Stimulated activated CD4-positive, alpha-beta T cell treated with anti-CD3 and anti-CD28 coated beads, TNF-alpha, amount 100 ng/mL, for 24 hours (primary cell): ENCODE measurements around the gene DAZAP1.

Source experiments
- DNase-seq, 3 experiments: peaks; one replicate each; pipeline ENCODE4 v3.0.0-alpha.2; 2020; ENCODE audit warnings: low read depth in 3 of 3

Gene DAZAP1

DNA sequence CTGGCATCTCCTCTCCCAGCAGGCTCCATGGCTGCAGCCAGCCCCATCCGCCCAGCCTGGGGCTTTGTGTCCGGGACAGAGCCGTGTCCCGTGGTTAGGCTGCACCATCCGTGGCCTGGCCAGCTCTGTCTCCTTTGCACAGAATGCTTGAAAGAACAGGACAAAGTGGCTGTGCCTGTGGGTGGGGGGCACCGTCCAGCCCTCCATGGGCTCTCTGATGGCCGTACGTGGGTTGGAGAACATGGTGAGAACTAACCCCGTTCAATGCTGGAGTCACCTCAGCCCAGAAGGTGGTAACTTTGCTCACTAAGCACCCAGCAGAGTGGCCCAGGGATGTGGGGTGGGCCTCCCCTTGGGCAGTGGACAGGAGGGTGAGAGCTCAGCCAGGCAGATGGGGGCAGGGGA, 33.6 kb downstream of the DAZAP1 start:
- no peak for DNase-seq

- no peak for DNase-seq
Measured at GRCh38 chr19:1441677-1442438, 34.5 kb downstream of the DAZAP1 start.

DNA sequence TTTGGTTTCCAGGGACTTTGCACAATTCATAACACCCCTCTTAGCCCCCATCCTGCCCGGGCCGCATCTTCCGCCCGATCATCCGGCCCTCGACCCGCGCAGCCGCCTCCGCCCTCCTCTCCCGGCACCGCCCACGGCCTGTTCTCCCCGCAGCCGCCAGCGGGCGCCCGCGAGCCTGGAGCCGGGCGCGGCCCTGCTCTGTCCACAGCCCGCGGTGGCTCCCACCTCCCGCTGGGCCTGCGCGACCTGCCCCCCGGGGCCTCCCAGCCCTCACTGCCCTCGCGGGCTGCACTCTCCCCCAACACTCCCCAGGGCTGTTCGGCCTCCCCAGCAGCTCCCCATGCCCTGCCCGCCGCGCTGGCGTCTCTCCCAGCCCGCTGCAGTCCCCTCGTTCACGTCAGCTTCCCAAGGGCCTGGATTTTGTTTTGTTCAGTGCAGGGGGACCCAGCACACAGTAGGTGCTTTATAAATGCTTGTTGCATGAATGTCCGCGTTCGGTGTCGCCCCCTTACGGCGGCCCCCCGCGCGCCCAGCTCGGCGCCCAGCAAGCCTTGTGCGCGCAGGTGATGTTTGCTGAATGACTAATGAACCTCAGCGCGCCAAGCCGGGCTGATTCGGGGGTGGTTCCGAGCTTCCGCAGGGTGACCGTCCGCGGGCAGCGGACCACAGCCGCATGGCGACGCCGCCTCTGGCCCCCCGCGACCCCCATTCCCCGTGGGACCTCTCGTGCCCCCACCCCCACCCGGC, 38.0 kb downstream of the DAZAP1 start:
- peak; percentile 56 to 78 (median 57) for DNase-seq

DNA sequence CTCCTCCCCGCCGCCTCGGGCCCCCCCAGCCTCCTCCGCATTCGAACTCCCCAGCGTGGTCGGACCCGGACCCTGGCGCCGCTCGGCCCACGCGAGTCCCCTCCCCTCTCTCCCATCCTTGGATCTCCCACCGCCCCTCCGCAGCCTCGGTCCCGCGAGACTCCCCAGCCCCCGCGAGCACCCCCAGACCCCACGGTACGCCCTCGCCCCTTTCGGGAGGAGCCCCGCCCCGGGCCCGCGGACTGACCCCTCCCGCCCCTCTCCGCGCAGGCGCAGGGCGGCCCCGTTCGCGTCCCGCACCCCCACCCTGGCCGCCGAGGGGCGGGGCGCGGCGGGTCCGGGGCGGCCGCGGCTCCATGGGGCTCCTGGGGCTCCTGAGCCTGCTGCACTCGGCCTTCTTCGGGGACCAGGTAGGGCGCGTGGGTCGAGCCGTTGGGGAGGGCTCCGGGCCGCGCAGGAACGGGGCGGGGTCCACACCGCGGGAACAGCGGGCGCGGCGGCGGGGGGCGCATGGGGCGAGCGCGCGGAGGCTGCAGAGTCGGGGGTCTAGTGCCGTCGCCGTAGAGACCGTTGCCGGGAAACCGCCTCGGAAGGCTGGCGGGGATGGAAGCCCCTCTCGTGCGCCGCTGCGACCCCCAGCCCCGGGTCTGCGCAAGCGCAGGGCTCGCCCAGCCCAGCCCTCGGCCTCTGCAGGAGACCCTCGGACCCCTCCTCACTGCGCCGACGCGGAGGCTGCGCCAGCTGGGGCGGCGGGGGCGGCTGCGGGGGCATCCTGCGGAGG, 38.7 kb downstream of the DAZAP1 start:
- DNase-seq: no peak

DNA sequence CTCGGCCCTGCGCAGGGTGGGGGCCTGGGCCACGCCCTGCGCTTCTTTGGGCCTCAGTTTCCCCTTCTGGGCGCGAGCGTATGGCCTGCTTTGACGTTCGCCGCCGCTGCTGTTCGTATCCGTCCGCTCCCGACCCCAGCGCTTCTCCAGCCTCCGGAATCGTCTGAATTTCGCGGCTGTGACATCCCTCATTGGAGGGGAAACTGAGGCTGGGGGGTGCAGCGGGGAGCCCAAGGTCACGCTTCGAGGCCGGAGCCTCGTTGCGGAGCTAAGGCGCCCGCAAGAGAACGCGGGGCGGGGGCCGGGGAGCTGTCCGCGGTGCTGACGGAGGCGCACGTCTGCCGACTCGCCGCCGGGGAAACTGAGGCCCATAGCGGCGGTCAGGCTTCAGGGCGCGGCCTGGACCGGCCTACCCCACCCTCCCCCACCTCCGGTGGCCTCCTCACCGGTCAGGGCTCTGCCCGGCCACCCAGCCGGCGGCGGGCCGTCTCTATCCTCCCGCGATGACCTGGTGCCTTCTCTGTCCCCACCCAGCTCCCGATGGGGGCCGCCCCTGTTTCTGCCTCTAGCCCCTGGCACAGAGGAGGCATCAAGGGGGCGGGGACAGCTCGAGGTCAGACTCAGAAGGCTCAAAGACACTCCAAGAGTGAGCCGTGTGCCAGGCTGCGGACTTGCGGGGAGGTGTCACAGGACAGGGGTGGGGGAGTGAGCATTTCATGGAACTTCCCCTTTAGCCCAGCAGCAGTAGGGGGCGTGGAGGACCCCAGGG, 39.5 kb downstream of the DAZAP1 start:
- no peak for DNase-seq

- DNase-seq: no peak
Measured at GRCh38 chr19:1447504-1447903, 40.1 kb downstream of the DAZAP1 start.

- DNase-seq: no peak
Measured at GRCh38 chr19:1447944-1448343, 40.6 kb downstream of the DAZAP1 start.

DNA sequence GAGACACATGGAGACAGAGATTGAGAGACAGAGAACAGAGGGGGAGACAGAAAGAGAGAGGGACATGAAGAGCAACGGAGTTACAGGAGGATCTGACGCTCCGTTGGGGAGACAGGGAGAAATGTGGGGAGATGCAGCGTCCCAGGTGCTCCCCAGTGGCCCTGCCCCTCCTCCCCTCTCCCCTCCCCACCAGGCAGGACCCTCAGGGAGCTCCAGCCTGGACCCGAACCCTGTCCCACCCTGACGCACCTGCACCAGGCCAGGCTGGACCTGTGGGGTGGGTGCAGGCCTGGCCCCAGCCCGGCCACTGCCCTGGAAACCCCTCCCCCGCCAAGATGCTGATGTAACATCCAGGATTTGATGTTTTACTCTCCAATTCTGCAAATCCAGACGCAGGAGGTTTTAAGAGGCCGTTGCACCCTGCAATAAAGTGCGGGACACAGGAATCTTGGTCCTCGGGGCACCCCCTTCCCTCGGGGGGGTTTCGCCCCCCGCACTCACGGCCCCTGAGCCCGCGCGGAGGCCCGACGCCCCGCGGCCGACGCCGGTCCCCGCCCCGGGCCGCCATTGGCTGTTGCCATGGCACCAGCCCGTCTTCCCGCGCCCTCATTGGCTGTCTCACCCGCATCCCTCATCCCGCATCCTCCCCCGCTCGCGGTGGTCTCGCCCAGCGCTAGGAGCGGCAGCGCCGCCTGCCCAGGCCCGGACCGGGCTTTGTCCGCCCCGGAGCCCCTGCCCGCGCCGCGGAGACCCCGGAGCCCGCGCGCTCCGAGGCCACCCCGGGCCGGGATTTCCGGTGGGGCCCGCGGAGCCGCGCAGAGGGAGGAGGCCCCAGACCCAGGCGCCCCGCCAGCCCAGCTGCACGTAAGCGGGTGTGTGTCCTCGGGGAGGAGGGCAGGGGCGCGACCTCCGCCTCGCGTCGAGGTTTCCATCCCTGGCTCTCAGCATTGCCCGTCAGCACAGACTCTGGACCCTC, 42.4 kb downstream of the DAZAP1 start, which contains the start of gene APC2:
APC2 (plus strand) TSS at position 655 of the 976 bp plus-strand sequence. CDS start 2,881 bp downstream, outside the sequence.
- DNase-seq: no peak

- no peak for DNase-seq
Measured at GRCh38 chr19:1450735-1451731, 43.6 kb downstream of the DAZAP1 start.

- DNase-seq: no peak
Measured at GRCh38 chr19:1451916-1452801, 44.8 kb downstream of the DAZAP1 start.

DNA sequence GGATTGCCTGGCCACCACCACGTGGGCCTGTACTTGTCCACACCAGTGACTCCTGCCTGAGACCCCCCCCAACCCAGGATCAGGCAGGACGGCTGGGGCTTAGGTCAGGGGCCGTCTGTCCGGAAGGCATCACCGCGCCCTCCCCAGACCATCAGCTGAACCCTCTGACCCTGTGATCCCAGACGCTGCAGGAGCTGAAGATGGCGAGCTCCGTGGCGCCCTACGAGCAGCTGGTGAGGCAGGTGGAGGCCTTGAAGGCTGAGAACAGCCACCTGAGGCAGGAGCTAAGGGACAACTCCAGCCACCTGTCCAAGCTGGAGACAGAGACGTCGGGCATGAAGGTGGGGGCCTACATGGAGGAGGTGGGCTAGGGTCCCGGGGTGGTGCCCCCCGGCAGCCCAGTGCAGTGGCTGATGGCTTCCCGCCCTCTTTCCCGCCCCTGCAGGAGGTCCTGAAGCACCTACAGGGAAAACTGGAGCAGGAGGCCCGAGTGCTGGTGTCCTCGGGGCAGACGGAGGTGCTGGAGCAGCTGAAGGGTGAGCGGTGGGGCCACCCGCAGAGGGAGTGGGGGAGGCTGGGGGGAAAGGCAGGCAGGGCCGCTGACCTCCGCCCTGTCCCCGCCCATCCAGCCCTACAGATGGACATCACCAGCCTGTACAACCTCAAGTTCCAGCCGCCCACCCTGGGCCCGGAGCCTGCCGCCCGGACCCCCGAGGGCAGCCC, 45.6 kb downstream of the DAZAP1 start:
- DNase-seq: no peak

- no peak for DNase-seq
Measured at GRCh38 chr19:1453525-1454364, 46.4 kb downstream of the DAZAP1 start.

DNA sequence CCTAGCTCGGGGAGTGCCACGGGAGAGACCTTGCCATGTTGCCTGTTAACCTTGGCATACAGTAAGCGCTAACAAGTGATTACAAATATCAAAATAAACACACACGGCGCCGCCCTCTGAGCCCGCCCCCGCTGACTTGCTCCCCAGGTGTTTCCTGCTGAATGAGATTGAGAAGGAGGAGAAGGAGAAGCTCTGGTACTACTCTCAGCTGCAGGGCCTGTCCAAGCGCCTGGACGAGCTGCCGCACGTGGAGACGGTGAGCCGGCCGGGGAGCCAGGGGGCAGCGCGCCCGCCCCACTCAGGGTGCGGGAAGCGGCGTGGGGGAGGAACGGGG, 47.6 kb downstream of the DAZAP1 start:
- DNase-seq: no peak

DNA sequence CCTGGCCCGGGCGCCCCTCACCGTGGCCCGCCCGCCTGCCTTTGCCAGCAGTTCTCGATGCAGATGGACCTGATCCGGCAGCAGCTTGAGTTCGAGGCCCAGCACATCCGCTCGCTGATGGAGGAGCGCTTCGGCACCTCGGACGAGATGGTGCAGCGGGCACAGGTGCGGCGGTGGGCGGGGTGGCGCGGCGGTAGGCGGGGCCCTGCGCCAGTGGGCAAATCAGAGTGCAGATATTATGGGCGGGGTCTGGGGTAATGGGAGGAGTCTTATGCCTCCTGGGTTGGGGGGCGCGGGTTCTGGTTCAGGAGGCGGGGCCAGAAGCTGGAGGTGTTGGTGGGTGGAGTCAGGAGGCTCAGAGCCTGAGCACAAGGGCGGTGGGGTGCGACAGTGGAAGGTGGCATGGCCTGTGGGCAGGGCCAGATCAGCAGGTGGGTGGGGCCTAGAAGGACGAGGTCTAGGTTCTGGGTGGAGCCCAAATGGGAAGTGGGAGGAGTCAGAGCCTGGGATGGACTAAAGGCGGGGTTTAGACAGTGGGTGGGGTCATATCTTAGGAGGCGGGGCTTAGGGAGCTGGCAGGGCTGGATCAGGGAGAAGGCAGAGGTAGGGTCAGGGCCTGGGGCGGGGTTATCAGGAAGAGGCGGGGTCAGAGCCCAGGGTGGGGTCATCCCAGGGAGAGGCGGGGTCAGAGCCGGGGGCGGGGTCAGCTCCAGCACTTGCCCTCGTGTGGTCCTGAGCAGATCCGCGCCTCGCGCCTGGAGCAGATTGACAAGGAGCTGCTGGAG, 48.1 kb downstream of the DAZAP1 start:
- DNase-seq: peak in 1 of 3 experiments; percentile 64

DNA sequence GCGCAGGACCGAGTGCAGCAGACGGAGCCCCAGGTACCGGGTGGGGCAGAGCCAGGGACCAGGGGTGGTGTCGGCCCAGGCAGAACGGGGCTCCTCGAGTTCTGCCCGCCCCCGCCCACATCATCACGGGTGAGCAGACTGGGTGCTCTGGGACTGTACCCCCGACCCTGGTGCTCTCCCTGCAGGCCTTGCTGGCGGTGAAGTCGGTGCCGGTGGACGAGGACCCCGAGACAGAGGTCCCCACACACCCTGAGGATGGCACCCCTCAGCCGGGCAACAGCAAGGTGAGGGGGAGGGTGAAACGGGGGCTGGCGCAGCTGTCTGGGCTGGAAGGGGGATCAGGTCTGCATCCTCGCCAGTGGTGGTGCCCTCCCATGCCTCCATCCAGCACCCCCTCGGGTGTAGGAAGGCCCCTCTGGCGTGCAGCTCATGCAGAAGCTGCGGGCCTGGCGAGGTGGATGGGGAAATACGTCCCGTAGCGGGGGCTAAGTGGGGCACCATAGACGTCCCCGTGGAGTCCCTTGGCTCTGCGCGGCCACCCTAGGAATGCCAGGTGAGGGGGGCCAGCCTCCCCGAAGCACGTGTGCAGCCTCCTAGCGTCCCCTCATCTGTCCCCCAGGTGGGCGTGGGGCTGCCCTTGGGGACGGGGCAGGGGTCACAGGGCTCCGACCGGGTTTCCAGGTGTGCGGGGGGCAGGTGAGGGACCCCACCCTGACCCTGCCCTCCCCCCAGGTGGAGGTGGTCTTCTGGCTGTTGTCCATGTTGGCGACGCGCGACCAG, 48.9 kb downstream of the DAZAP1 start:
- DNase-seq: no peak
